Limb (tissue), 2 donors: Measurements from ENCODE around the gene CAMK4.
A peak's percentile ranks its signal among the peaks of the same experiment; 100 is the strongest.

Experiments
- DNase-seq, 2 donors: peaks; one replicate each; pipeline ENCODE4 v3.0.0-alpha.2; 2016; ENCODE audit errors: extremely low spot score in 2 of 2

The CAMK4 gene

DNA sequence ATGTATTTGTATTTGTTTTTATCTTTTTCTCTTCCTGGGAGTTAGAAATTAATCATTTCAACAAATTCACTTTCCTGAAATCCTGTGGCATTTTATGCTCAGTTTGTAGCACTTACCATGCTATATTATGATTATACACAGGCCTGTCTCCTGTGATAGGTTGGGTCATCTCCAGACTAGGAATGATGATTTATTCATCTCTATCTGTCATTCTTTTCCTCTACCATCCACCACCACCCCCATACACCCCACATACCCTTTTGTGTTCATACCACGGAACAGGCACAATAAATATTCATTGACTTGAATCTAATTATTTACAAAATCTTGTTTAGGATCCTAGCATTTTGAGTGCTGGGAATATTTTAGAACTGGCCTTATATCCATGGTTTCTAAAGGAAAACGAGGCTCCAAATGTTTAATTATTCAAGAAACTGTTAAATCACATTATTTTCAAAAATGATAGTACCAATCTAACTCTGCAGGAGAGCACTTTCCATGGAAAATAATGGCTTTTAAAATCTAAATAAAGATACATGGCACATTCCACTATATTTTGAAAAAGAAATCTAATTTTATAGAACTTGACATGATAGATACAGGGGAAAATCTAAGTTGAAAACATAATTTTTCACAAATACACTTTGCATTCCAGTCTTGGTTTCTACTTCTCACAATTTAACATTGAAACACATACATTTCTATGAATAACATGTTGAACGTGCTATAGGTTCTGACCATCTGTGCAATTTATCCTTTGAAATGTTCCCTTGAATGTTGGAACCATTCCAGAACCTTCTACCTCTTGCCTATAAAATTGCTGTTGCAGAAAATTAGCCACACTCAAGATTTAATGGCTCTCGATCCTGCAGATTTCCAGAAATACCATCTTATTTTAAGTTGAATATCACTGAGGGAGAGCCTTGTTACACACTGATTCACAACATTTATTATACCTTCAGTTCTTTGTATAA is 198.8 kb downstream of the CAMK4 start:
- no peak for DNase-seq

DNA sequence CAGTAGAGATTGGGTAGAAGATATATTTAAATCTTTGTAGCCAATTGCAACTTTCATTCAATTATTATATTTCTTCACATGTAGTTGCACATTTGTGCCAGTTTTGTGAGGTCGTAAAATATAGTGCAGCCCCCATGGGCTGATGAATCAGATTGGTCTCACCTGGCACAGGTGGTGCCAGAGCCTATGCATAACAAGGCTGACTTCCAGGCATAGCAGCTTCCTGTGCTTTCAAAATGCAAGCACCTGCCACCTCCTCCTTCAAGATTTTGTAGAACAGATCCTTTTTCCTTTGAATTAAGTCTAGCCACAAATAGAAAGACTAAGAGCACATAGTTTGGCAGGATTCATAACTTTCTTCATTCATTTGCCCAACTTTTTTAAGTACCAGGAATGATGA is 201.0 kb downstream of the CAMK4 start:
- no peak for DNase-seq

GRCh38 chr5:111427762-111428161 is 203.6 kb downstream of the CAMK4 start:
- DNase-seq = no peak

- DNase-seq = no peak
Measured at GRCh38 chr5:111432883-111433536, 208.8 kb downstream of the CAMK4 start.

- DNase-seq = no peak
Measured at GRCh38 chr5:111434800-111435199, 210.6 kb downstream of the CAMK4 start.

DNA sequence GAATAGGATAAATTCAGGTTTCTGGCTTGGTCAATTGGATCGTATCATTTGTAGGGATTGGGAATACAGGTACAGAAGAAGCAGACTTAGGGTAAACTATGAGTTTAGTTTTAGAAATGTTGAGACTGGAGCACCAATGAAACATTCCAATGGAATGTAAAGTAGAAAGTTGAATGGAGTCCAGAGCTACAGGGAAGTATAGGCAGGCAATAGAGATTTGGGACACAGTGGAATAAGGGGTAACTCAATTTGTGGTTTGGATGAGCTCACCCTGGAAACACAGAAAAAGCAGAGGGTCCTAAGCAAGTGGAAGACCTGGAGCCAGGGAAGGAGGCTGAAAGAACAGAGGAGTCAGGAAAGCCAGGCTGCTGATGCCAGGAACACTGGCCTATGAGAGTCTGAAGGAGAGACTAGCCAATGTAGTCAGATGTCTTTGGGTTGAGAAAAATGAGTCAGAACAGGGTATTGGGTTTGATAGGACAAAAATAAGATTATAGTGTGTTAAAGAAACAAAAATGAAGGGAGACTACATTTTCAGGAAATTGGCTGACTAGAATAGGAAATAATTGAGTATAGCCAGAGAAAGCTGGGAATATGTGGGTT is 215.4 kb downstream of the CAMK4 start:
- DNase-seq = no peak

DNA sequence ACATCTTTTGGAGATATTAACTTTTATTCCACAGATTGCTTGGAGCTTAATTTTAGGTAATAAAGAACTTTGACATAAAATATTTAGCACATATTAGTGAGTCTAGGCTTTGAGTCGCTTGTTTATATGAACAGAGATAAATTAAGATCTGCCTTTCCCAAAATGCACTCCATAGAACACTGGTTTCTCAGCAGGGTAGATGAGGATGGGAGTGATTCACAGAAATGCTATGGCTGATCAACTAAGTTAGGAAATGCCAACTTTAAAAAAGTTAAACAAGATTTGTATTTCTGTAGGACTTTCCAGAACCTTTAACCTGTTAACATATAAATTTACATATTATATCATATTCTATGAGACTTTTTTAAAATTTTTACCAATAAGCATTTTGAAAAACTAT is 222.9 kb downstream of the CAMK4 start:
- no peak for DNase-seq

GRCh38 chr5:111447822-111448221 is 223.6 kb downstream of the CAMK4 start:
- no peak for DNase-seq

DNA sequence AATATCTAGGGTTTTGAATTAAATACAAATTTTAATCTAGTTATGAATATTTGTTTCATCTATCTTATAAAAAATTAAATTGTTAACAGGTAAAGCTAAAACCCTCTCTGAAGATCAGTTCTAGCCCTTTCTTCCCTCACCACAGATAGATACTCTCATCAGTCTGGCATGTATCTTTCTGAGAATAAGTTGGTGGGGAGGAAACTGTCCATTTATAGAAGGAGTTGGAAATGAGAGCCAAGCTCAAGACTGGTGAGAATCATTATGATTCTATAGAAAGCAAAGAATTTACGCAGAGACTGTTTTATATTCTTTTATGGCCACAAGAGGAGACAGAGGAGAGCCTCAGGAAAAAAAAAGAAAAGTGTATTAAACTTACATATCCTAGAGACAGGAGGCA is 229.1 kb downstream of the CAMK4 start:
- DNase-seq = no peak

GRCh38 chr5:111453747-111454146 is 229.6 kb downstream of the CAMK4 start:
- no peak for DNase-seq

GRCh38 chr5:111454198-111454622 is 230.0 kb downstream of the CAMK4 start:
- DNase-seq = peak in 1 of 2 donors; percentile 21

DNA sequence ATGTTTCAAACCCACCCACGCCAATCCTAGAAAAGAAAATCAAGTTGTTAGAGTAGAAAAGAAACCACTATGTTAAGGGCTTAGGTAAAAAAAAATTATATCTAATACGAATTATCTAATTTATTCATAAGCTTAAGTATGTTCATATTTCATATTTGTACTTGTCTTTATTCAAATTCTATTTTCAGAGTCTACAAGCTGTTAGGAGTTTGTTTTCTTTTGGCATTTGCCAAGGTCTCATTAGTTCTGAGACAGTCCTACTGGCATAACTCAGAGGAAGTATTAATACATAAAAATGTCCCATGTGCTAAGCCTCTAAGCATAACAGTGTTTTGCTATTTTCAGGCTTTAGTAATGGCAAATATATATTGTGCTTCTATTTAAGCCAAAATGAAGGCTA is 230.6 kb downstream of the CAMK4 start:
- no peak for DNase-seq

DNA sequence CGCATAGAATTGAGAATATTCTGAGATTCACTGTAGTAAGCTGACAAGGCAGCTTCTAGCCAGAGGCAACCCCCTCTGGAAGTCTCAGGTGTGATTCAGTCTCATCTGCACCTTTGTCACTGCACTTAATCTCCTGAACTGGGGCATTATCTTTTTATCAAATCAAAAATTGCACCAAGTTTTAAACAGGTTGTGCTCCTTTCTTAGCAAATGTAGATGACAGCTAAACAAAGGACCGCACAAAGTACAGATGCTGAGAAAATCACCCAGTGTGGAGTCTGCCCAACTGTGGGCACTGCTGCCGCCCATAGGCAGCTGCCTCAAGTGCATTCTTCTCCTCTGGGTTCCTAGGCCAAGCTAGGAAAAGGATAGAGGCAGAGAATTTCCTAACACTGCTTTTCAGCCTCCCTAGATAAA is 237.1 kb downstream of the CAMK4 start:
- peak in 1 of 2 donors; percentile 48 for DNase-seq

DNA sequence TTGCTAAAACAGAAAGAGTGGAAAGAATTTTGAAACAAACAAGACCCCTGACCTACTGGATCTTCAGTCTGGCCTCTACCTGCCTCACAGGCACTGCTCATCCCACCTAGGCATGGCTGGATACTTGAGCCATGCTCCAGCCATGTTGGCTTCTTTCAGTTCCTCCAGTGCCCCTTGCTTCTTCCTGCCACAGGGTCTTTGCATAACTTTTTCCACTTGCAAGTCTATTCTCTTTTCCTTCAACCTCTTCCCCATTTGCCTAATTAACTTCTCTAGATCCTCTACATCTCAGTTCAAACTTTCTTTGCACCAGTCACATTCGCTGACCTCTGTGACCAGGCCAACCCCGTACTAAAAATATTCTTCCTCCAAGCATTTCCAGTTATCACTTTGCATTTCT is 237.8 kb downstream of the CAMK4 start:
- DNase-seq = no peak

DNA sequence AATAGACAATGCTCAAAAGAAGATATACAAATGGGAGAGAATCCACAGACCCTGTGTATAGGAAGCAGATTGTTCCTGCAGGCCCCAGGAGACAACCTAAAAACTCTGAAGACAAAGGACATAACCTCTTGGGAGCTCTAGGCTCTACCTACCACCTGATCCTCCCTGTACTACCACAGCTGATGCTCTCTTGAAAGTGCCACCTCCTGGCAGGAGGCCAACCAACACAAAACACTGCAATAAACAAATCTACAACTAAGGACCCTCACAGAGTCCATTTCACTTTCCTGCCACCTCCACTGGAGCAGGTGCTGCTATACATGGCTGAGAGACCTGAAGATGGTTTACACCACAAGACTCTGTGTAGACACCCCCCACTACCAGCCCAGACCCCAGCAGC is 239.1 kb downstream of the CAMK4 start:
- DNase-seq = no peak

DNA sequence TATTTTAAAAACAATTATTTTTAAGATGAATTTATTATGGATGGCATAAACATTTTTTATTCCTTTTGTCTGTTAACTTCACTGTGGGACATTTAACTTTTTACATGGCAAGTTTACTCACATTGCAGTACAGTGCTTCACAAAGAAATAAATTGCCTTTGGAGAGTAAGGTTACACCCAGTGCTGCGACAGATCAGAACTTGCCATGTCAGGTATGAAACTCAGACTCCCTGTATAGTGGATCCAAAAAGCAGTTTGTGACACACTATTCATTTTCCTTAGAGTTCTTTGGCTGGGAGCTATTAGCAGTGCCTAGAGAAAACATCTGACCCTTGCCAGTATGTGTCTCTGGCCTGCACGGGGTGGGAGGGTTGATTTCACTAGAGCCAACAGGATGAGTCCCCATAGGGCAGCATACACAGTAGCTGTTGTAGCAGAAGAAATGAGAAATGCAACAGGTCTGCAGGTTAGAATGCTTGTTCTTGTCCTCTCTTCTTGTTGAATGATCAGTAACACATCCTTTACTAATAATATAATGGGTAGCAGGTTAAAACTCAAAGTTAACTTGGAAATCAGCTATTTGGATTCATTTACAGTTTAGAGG is 245.2 kb downstream of the CAMK4 start:
- DNase-seq = no peak

- no peak for DNase-seq
Measured at GRCh38 chr5:111469903-111470302, 245.7 kb downstream of the CAMK4 start.

- DNase-seq = no peak
Measured at GRCh38 chr5:111472096-111472495, 247.9 kb downstream of the CAMK4 start.

DNA sequence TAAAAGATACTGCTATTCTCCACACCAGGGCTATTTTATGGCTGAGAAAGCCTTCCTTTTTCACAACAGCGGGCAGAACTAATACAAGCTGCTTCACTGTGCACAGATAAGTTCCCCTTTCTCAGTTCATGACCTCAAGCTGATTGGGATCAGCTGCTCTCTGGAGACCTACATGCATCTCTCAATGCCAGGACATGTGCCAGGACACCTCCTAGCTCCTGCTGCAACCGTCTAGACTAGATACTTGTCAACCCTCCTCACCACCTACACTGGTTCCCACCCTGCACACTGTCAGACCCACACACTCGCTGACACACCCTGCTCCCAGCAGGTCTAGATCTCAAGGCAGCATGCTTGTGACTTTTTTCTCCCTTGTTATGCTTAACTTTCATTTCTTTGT is 248.4 kb downstream of the CAMK4 start:
- no peak for DNase-seq

- peak in 1 of 2 donors; percentile 13 for DNase-seq
Measured at GRCh38 chr5:111478266-111478665, 254.1 kb downstream of the CAMK4 start.

- no peak for DNase-seq
Measured at GRCh38 chr5:111478898-111479297, 254.7 kb downstream of the CAMK4 start.

- DNase-seq = no peak
Measured at GRCh38 chr5:111480346-111480745, 256.2 kb downstream of the CAMK4 start.
